NB4 (cell line): ENCODE measurements around the gene SUMO2.

Experiments used
- CTCF ChIP-seq: IDR thresholded peaks from one replicate; pipeline ENCODE4 v1.5.1; 2012; ENCODE audit warnings: low read depth, low read length
- POLR2A ChIP-seq: IDR thresholded peaks from 2 replicates; pipeline ENCODE4 v1.6.1; 2011; ENCODE audit warnings: mild to moderate bottlenecking; ENCODE audit not compliant: insufficient read length; ENCODE audit errors: extremely low read depth

- no peak for TF ChIP-seq CTCF
- TF ChIP-seq POLR2A, result no peak
Observed at GRCh38 chr17:75125984-75126383, 56.8 kb downstream of the SUMO2 start.
